ENCODE measurements around the gene IFT81.

IFT81 gene

DNA sequence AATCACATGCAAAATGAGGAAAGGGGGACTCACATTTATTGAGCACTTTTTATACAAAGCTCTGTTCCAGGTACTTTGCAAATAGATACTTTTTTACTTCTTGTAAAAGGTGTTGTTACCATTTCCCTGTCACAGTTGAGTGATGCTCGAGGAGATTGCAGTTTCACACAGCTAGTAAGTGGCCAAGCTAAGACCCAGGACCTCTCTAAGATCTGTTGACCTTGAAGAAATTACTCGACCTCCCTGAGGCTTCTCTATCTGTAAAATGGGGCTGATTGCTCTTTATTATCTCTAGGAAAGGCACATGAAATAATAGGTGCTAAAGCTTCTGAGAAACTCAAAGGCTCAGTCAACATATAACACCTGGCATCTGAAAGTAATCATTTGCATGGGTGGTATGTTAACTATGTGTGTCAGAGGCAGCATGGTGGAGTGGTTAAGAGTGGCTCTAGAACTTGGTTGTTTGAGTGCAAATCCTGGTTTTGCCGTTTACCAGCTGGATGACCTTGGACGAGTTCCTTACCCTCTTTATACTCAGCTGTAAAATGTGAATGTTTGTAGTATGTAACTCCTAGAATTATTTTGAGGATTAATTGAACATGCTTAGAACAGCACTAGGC is 41.5 kb downstream of the IFT81 start:
- DNase-seq = no peak

DNA sequence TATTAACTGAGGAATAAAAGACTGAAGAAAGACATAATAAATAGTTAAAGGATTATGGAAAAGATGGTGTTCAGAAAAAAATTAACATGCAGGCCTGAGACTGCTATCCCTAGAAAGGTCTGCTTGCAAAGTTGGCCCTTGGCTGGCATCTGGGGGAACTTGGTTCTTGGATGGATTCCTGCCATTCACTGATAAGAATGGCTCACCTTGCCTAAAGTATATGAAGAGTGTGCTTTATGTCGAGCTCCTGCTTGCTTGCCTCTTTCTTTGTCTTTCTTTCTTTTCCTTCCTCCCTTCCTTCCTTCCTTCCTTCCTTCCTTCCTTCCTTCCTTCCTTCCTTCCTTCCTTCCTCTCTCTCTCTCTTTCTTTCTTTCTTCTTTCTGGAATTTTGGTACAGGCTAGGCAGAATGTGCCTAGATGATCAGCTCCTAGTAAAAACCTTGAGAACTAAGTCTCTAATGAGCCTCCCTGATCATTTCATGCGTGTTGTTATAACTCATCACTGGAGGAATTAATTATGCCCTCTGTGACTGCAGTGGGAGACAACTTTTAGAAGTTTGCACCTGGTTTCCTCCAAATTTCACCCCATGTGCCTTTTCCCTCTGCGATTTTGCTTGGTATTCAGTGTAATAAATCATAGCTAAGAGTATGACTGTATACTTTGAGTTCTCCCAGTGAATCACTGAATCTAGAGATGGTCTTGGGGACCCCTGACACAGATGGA is 44.7 kb downstream of the IFT81 start:
- DNase-seq = no peak

DNA sequence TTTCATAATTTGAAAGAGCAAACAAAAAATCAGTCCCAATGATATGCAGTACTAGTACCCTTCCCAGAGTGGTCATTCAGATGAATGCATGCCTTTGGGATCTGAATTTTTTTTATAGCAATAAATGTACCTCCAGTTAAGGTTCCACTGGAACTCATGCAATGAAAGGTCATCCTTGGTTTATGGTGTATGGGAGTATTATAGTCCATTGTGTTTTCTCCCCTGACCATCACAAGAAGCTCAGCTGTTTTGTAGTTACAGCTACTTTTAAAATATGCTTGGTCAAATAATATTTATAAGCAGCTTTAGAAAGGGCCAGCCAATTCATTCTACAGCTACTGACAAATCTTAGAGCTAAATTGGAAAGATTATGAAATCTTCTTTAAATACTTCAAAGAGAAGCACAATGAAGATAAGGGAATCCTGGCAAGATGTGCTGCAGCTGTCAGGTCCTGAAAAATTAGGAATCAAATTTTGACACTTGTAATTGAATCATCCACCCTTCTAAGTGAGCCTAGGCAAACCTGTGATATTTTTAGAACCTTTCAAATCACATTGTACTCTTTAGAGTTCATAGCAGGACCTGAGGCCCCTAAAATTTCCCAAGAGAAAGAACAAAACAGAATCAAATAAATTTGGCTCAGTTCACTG is 46.5 kb downstream of the IFT81 start:
- DNase-seq = no peak

DNA sequence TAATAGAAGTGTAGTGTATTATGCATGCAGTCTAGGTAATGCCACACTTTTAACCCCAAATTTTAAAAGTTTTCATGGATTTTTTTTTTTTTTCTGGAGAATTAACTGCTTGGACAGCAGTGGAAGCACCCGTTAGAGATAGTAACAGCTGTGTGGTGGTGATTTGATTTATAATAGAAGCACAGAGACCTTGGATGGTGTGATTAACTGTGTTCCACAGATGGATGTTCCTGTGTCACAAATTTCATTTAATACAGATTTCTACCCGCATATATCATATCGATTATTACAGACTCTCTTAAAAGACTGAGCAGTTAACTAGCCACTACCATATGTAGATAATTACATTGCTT is 47.0 kb downstream of the IFT81 start:
- DNase-seq = no peak

DNA sequence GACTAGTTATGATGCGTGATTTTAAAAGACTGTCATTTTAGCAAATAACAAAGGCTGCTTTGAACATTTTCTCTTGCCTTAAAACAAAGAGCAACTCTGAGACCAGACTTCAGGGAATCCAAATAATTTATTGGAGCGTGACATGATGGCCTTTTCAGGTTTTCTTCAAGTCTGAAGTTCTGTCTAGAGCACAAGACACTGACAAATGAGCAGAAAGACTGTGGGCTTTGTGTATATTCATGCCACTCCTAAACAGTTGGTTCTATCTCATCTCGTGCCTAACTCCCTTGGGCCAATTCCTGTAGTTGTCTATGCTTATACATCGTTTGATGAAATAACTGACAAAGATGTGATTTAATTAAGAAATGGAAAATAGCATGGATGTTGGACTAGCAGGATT is 47.5 kb downstream of the IFT81 start:
- no peak for DNase-seq

DNA sequence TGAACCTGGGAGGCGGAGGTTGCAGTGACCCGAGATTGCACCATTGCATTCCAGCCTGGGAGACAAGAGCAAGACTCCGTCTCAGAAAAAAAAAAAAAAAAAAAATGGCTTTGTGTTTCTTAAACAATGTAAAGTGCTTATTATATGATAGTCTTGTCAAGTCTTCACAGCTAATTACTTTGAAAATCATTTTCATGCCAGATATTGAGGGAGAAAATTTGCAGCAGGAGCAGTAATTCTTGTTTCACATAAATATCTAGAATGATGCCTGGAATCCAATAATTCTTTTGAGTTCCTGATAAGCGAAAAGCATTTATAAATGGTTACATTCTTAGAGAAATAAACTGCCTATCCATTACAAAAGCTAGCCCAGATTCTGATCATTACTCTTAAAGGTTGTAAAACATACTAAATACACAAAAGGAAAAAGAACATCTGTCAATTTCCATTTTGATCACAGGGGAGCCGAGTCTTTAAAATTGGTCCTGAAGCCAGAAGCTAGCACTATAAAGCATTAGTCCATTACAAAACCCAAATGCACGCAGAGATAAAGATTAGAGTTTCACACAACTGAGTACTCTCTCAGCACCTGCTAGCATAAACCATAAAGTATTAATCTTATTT is 50.3 kb downstream of the IFT81 start:
- DNase-seq = no peak

DNA sequence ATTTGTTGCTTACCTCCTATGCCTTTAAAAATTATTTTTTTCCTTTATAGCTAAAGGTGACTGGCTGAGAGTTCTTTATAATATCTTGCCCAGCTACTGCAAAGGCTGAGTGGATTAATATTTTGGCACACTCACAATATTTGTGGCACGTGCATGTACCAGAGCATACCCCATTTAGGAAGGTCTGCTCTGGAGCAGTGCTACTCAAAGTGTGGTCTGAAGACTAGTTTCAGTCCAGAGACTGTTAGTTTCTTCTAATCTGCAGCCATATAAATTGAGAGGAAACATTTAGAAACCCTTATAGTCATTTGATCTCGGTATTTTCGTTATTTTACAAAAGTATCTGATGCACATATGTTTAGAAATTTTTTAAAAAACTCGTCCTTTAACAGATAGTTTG is 51.0 kb downstream of the IFT81 start:
- DNase-seq = no peak

DNA sequence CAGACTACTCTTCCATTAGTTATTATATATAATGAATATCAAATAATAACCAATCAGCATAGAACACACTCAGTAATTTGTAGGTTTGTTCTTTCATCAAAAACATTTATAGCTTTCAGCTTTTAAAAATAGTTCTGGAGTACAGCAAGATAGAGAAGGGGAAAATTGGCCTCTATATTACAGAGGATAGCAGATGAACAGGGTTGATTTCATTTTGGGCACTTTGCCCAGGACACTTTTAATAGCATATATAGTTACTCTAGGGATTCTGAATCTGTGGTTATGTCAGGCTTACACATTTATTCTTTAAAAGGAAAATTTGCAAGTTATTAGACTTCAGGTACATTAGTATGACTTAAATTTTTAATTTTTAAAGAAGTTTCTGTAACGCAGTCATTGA is 52.6 kb downstream of the IFT81 start:
- no peak for DNase-seq

DNA sequence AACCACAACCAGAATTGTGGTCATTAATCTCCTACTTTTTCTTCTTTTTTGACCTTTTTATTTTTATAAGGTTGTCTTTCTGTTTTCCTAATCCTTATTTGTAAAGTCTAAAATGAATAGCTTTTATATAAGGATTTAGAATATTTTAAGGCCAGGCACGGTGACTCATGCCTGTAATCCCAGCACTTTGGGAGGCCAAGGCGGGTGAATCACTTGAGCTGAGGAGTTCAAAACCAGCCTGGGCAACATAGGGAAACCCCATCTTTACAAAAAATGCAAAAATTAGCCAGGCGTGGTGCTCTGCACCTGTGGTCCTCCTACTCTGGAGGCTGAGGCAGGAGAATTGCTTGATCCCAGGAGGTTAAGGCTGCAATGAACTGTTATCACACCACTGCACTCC is 55.1 kb downstream of the IFT81 start:
- DNase-seq = no peak

DNA sequence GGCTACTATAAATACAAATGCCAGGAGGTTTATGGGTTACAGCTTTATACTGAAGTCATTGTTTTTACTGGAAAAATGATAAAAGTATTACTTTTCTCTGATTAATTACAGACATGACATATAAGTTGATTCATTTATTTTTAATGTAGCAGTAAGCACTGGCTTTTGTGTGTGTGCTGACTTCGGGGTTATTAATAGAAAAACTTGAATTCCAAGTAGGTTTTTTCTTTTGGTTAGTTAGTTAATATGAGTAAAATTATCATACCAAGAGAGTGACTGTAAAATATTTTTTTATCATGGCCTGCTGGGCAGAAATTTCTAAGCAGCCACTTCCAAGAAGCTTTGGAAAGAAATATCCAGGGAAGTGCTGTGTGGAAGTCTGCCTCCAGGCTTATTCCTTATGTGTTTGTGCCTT is 56.4 kb downstream of the IFT81 start:
- no peak for DNase-seq

DNA sequence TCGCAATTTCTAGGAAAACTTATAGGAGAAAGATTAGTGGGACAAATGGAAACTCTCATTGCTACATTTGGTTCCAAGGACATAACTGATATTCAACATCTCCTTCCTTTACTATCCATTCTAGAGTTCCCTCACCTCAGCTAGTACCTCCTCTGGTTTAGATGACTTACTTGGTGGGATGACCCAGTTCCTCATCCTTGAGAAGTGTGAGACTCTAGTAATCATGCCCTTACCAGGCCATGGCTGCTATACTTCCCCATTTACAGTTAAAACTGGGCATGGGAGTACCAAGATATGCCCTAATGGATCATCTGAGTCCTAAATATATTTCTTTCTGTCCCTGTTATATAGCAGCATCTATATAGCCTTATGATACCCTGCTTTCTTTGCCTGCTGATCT is 58.1 kb downstream of the IFT81 start:
- no peak for DNase-seq

DNA sequence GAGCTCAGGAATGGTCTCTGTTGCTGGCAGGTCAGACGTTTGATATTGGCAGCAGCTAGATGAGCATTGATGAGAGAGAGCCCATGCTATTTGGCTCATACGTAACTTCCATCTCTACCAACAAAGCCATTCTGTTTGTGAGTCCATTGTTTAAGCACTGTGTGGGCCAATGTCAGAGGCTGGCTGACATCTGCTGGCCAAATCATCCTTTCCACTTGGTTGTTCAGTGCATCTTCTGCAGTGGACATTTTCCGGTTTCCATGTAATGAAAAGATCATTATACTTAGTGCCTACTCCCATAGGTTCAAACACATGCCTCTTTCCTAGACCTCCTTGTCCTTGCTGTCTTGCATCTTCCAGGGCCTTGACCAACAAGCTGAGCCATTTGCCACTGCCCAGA is 59.2 kb downstream of the IFT81 start:
- DNase-seq = no peak

DNA sequence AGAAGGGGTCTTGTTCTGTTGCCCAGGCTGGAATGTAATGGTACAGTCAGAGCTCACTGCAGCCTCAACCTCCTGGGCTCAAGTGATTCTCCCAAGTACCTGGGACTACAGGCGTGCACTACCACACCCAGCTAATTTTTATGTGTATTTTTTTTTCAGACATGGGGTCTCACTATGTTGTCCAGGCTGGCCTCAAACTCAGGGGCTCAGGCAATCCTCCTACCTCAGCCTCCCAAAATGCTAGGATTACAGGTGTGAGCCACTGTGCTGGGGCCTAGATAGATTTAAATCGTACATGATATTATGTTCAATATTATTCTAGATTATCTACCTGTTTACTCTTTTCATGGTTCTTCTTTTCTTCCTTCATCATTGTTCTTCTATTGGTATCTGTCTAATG is 61.5 kb downstream of the IFT81 start:
- no peak for DNase-seq

DNA sequence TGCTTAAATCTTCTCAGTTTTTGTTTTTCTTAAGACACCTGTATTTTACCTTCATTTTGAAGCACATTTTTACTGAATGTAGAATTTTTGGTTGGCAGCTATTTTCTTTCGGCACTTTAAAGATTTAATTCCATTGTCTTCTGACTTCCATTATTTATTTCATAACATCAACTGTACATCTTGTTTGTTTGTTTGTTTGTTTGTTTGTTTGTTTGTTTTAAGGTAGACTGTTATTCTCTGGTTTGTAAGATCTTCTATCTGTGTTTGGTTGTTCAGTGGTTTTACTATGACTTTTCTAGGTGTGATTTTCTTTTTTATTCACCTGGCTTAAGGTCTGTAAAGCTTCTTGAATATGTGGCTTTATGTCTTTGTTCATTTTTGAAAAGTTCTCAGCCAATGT is 61.9 kb downstream of the IFT81 start:
- no peak for DNase-seq

DNA sequence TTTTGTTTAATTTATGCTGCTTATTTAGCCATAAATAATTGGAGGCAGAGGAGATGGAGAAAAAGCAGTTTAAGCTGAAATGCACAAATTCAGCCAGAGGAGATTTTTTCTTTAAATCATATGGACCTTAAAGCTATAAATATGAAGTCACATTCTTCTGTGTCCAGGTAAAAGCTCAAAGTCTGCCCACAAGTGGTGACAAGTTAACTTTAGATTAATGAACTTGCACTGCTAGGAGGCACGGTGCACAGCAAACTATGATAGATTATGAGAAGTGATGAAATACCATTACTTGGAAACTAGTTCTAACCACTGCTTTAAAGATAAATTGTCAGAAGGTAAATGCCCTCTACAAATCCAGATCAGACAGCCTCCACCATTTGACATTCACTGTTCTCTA is 69.0 kb downstream of the IFT81 start:
- DNase-seq = no peak

DNA sequence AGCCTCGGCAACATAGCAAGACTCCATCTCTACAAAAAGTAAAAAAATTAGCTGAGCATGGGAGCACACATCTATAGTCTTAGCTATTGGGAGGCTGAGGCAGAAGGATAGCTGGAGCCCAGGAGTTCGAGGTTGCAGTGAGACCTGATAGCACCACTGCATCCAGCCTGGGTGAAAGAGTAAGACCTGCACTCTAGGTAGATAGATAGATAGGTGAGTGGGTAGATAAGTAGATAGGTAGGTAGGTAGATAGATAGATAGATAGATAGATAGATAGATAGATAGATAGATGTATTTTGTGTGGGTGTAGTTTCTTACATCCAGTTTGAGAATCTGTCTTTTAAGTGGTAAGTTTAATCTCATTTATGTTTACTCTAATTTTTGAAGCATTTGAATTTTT is 72.8 kb downstream of the IFT81 start:
- DNase-seq = no peak

DNA sequence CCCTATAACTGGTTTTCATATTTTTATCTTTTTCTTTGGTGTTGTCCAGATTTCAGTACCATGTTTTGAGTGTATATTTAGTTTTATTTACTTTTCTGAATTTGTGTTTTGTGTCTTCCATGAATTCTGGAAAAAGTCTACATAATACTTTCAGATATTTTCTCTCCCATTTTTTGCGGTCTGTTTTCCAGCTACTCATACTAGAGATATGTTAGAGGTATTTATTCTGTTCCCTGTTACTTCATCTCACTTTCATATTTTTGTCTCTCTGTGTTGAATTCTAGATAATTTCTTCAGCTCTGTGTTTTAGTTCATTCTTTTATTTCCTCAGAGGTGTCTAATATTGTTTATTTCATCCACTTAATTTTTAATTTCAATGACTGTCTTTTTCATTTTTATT is 74.2 kb downstream of the IFT81 start:
- no peak for DNase-seq

DNA sequence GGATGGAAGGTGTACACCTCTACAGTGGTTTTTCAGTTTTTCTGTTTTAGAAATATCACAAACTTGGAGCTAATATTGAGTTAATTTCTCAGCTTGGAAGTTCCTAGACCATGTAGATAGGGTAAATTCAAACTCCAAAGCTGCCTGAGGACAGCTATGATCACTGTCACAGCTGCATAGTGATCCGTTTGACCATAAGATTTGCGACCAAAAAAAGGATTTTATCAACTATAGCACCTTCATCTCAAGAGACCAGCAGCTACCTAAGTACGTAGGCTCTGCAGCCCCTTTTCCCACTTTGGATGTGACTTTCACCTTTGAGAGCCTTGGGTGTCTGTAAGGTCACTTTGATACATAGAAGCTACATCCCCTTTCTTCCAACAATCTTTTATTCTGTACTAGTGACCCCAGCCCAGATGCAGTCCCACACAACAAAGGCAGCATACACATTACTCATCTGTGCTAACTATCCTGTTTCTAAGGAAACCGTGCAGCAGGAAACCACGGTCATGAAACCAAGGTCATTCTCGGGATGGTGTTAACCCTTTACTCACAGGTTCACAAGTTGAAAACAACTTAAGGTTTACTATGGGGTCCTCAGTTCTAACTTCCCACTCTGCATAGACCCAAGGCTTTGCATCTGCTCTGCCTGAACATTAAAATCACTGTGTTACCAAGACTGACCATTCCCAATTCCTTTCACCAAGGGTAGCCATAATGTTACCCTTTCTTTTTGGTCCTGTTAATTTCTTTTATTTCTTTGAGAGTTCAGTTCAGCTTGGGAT is 75.4 kb downstream of the IFT81 start:
- DNase-seq = no peak

DNA sequence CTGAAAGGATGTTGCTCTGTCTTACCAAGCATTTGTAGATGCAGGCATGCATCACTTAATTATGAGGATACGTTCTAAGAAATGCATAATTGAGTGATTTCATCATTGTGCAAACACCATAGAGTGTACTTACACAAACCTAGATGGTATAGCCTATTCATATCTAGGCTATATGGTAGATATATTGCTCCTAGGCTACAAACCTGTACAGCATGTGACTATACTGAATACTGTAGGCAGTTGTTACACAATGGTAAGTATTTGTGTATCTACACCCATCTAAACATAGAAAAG is 75.9 kb downstream of the IFT81 start:
- no peak for DNase-seq

DNA sequence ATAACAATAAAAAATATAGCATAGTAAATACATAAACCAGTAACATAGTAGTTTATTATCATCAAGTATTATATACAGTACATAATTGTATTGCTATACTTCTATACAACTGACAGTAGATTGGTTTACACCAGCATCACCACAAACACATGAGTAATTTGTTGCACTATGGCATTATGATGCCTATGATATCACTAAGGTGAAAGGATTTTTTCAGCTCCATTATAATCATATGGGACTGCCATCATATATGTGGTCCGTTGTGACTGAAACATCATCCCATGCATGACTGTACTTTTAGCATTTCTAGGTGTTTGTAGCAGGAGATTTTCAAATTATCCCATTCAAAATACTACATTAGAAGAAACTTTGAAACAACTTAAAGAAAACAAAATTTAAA is 77.8 kb downstream of the IFT81 start:
- no peak for DNase-seq

DNA sequence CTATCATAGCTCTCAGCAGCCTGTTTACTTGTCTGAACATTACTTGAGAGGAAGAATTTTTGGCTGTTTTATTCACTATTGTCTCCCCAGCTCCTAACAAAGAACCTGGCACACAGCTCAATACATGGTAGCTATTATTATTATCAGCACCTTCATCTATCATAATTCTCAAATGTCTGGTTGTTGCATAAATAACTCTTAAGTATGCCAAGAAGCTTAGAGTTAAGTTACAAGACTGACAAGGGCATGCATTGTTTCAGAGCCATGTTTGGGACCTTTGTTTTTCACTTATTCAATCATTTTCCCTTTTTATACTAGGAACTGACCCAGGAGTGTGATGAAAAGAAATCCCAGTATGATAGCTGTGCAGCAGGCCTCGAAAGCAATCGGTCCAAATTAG is 79.4 kb downstream of the IFT81 start:
- no peak for DNase-seq

DNA sequence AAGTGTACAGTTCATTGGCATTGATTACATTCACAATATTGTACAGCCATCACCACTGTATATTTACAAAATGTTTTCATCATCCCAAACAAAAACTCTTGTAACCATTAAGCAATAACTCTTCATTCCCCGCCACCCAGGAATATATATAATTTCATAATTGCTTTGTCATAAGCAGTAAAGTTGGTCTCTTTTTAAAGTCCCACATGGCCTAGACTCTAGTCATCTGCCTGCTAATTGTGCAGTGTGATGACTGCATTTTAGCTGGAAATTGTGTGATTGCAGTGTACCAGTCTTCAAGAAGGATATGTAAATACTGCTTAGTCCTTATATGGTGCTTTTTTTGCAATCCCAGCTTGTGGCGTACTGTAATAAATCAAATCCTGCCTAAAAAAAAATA is 81.8 kb downstream of the IFT81 start:
- no peak for DNase-seq
